SK-N-SH (cell line): Measurements from ENCODE around the gene ANO9. TPM values are rescaled to one million over a fixed set of nuclear protein-coding genes. Genes with fewer than 3 reads are reported as not detected.
A peak's percentile ranks its signal among the peaks of the same experiment; 100 is the strongest.

Experiments used
- CTCF ChIA-PET: fragments of 300-600, 350-600 bp; formaldehyde crosslinking; extraction: SDS; loops from one replicate; lab custom pipeline; 2021; lab: Yijun Ruan, JAX
- POLR2A ChIA-PET: fragments of 350-600 bp; sonication (Branson Sonifier 250); formaldehyde crosslinking; extraction: SDS; loops from one replicate; lab custom pipeline; 2020; ENCODE audit warnings: antibody characterized with exemption, inconsistent platforms; lab: Yijun Ruan, JAX
- DNase-seq: peaks from one replicate; pipeline ENCODE4 v3.0.0; 2012
- H2AFZ ChIP-seq: fragments of 200-600 bp; sonication (generic); 2 replicates; pipeline ENCODE4 v1.8.1; 2016; ENCODE audit warnings: antibody characterized with exemption, mild to moderate bottlenecking, low read depth
- H3F3A ChIP-seq: fragments of 200-600 bp; sonication (generic); replicated peaks from 2 replicates; pipeline ENCODE3; 2016; ENCODE audit warnings: antibody characterized with exemption, mild to moderate bottlenecking; ENCODE audit not compliant: insufficient read depth
- H3K27ac ChIP-seq, 2 experiments: fragments of 200-500 bp in 1 of 2; fragments of 200-600 bp in 1 of 2; sonication (Bioruptor generic) in 1 of 2; sonication (generic), shearing (Covaris generic) in 1 of 2; 2 replicates each; pipeline versions ENCODE4 v1.5.1 to v1.6.1; 2014 to 2016; ENCODE audit warnings: low read depth in 2 of 2, inconsistent platforms in 1 of 2, low read length in 1 of 2, mild to moderate bottlenecking in 1 of 2, mixed read lengths in 1 of 2
- H3K27me3 ChIP-seq: fragments of 200-600 bp; sonication (generic), shearing (Covaris generic); 2 replicates; pipeline ENCODE4 v1.6.1; 2016; ENCODE audit warnings: mixed run types; ENCODE audit not compliant: insufficient read depth
- H3K36me3 ChIP-seq, 2 experiments: fragments of 200-500 bp in 1 of 2; fragments of 200-600 bp in 1 of 2; sonication (Bioruptor generic) in 1 of 2; sonication (generic) in 1 of 2; replicated peaks in 1 of 2; 2 replicates each; pipeline versions ENCODE3 to v1.5.1; 2014 to 2016; ENCODE audit warnings: low read length in 1 of 2, mild to moderate bottlenecking in 1 of 2; ENCODE audit not compliant: insufficient read depth in 2 of 2, control insufficient read depth in 1 of 2
- H3K4me1 ChIP-seq, 2 experiments: fragments of 200-500 bp in 1 of 2; fragments of 200-600 bp in 1 of 2; sonication (Bioruptor generic) in 1 of 2; sonication (generic), shearing (Covaris generic) in 1 of 2; 2 replicates each; pipeline versions ENCODE4 v1.5.1 to v1.6.1; 2014 to 2016; ENCODE audit warnings: low read depth in 1 of 2, low read length in 1 of 2, mixed run types in 1 of 2; ENCODE audit not compliant: insufficient read depth in 2 of 2, control insufficient read depth in 1 of 2
- H3K4me2 ChIP-seq: fragments of 200-600 bp; sonication (generic), shearing (Covaris generic); 2 replicates; pipeline ENCODE4 v1.6.1; 2017; ENCODE audit warnings: mixed run types
- H3K4me3 ChIP-seq, 2 experiments: fragments of 200-500 bp in 1 of 2; fragments of 200-600 bp in 1 of 2; sonication (Bioruptor generic) in 1 of 2; sonication (generic), shearing (Covaris generic) in 1 of 2; 2 replicates each; pipeline versions ENCODE4 v1.5.1 to v1.8.1; 2014 to 2016; ENCODE audit warnings: low read depth in 2 of 2, inconsistent platforms in 1 of 2, low read length in 1 of 2, mild to moderate bottlenecking in 1 of 2, mixed read lengths in 1 of 2, moderate library complexity in 1 of 2
- H3K79me2 ChIP-seq: fragments of 200-600 bp; sonication (generic); 2 replicates; pipeline ENCODE4 v1.8.1; 2017; ENCODE audit warnings: mild to moderate bottlenecking; ENCODE audit not compliant: insufficient read depth
- H3K9ac ChIP-seq: fragments of 200-600 bp; sonication (generic); 2 replicates; pipeline ENCODE4 v1.6.1; 2017; ENCODE audit warnings: mixed run types
- H3K9me2 ChIP-seq: fragments of 200-600 bp; sonication (generic); 2 replicates; pipeline ENCODE4 v1.6.1; 2017; ENCODE audit warnings: mixed run types
- H3K9me3 ChIP-seq: fragments of 200-600 bp; sonication (generic); 2 replicates; pipeline ENCODE4 v1.6.1; 2017; ENCODE audit warnings: mixed run types, mild to moderate bottlenecking, moderate library complexity
- H4K20me1 ChIP-seq: fragments of 200-600 bp; sonication (generic); 2 replicates; pipeline ENCODE4 v1.6.1; 2017; ENCODE audit warnings: mild to moderate bottlenecking, mixed run types; ENCODE audit not compliant: insufficient read depth
- EZH2phosphoT487 ChIP-seq: fragments of 200-600 bp; sonication (generic); IDR thresholded peaks from 2 replicates; pipeline ENCODE4 v1.6.1; 2017; ENCODE audit warnings: low read depth, mixed run types, mild to moderate bottlenecking, antibody characterized with exemption, moderate library complexity, borderline replicate concordance
- FOXM1 ChIP-seq: IDR thresholded peaks from 2 replicates; pipeline ENCODE4 v1.4.0; 2012; ENCODE audit warnings: low read depth, mild to moderate bottlenecking
- GABPA ChIP-seq: IDR thresholded peaks from 2 replicates; pipeline ENCODE4 v1.4.0; 2012; ENCODE audit warnings: low read depth, mild to moderate bottlenecking
- GATA2 ChIP-seq: sonication (generic); formaldehyde crosslinking; IDR thresholded peaks from 2 replicates; pipeline ENCODE4 v1.5.0; 2020; ENCODE audit warnings: mild to moderate bottlenecking, missing genetic modification reagents
- JUND ChIP-seq: IDR thresholded peaks from 2 replicates; pipeline ENCODE4 v1.4.0; 2012
- MEF2A ChIP-seq: IDR thresholded peaks from 2 replicates; pipeline ENCODE4 v1.4.0; 2012; ENCODE audit warnings: low read depth, borderline replicate concordance
- MXI1 ChIP-seq: IDR thresholded peaks from 2 replicates; pipeline ENCODE4 v1.6.1; 2012; ENCODE audit warnings: mild to moderate bottlenecking, low read depth, low read length, improper control_type of control experiment
- NRF1 ChIP-seq: IDR thresholded peaks from 2 replicates; pipeline ENCODE4 v1.6.1; 2012; ENCODE audit warnings: low read depth, mild to moderate bottlenecking, low read length
- PBX3 ChIP-seq: IDR thresholded peaks from 2 replicates; pipeline ENCODE4; 2012
- POLR2AphosphoS5 ChIP-seq: IDR thresholded peaks from 2 replicates; pipeline ENCODE4 v1.6.1; 2012; ENCODE audit warnings: low read depth, low read length
- RCOR1 ChIP-seq: fragments of 150-350 bp; IDR thresholded peaks from 2 replicates; pipeline ENCODE4 v1.6.1; 2017; ENCODE audit warnings: antibody characterized with exemption, low read length
- RXRA ChIP-seq: IDR thresholded peaks from 2 replicates; pipeline ENCODE4 v1.4.0; 2012; ENCODE audit warnings: low read depth, mild to moderate bottlenecking, borderline replicate concordance
- SIN3A ChIP-seq: IDR thresholded peaks from 2 replicates; pipeline ENCODE4 v1.6.1; 2012; ENCODE audit warnings: low read depth, mild to moderate bottlenecking, low read length, moderate library complexity, borderline replicate concordance
- TAF1 ChIP-seq: IDR thresholded peaks from 2 replicates; pipeline ENCODE4 v1.6.1; 2012; ENCODE audit warnings: low read depth, mild to moderate bottlenecking, low read length, moderate library complexity, borderline replicate concordance
- WGBS: methylation state at CpG from one replicate; pipeline ENCODE4 v1.1.6; 2017; ENCODE audit warnings: low lambda C conversion rate; 5-methylcytosine and 5-hydroxymethylcytosine counted together
- polyA plus RNA-seq, 3 experiments: library from polyadenylated mRNA; depleted of rRNA; stranded (reverse); fragments of >200 nt; gene quantifications; 2 replicates each; pipeline ENCODE4 v1.2.3, GENCODE V29; 2012
- TF ChIP-seq, protein P1 (sequence below): fragments of 150-350 bp; IDR thresholded peaks from 2 replicates; pipeline ENCODE4 v1.6.1; 2017; ENCODE audit warnings: antibody characterized with exemption, low read length, low read depth, borderline replicate concordance

Gene ANO9, protein sequence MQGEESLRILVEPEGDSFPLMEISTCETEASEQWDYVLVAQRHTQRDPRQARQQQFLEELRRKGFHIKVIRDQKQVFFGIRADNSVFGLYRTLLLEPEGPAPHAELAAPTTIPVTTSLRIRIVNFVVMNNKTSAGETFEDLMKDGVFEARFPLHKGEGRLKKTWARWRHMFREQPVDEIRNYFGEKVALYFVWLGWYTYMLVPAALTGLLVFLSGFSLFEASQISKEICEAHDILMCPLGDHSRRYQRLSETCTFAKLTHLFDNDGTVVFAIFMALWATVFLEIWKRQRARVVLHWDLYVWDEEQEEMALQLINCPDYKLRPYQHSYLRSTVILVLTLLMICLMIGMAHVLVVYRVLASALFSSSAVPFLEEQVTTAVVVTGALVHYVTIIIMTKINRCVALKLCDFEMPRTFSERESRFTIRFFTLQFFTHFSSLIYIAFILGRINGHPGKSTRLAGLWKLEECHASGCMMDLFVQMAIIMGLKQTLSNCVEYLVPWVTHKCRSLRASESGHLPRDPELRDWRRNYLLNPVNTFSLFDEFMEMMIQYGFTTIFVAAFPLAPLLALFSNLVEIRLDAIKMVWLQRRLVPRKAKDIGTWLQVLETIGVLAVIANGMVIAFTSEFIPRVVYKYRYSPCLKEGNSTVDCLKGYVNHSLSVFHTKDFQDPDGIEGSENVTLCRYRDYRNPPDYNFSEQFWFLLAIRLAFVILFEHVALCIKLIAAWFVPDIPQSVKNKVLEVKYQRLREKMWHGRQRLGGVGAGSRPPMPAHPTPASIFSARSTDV
- polyA plus RNA-seq (2012; rRNA removed) = 0.06 and 0.12 TPM in 2 replicates
- polyA plus RNA-seq (2012; cell fraction: cytosol; rRNA removed) = 0.03 TPM in 2 replicates
- 1.0 TPM in 2 replicates for polyA plus RNA-seq (2012; cell fraction: nucleus; rRNA removed)

- no peaks in the 10 kb centered on the region for H3K36me3 ChIP-seq
- no peak within 1 kb of the TSS for H3K4me3 ChIP-seq
- 6% methylated on average over 6 of the region's 35 CpGs for WGBS
- ChIA-PET CTCF (interaction anchor here (0.9 to 1.3 kb wide), 4 partner anchors 12 to 44 kb away, joined by 3 to 4 read pairs (median 3); no protein-coding TSS in a partner anchor), POLR2A (no interaction called here)
- no peaks in the 10 kb centered on the region for H3F3A ChIP-seq
- H3K9ac ChIP-seq = no peak within 1 kb of the TSS
- no peak for TF ChIP-seq GATA2
- peaks cover 0 to 12% of the 10 kb centered on the region in 2 experiments; a peak in 1 of 4 replicates for H3K4me1 ChIP-seq
- no peaks in the 10 kb centered on the region for H3K9me3 ChIP-seq
- peak; percentile 68 for DNase-seq
- no peaks in the 10 kb centered on the region for H3K9me2 ChIP-seq
- H2AFZ ChIP-seq = no peak within 1 kb of the TSS
- peaks cover 9% of the 10 kb centered on the region; the same call in 1 of the 2 replicates for H3K27me3 ChIP-seq
- H3K27ac ChIP-seq = no peak within 1 kb of the TSS; a peak in 1 of 4 replicates
- H3K79me2 ChIP-seq = no peaks in the 10 kb centered on the region
- no peak within 1 kb of the TSS for H3K4me2 ChIP-seq
- H4K20me1 ChIP-seq = no peaks in the 10 kb centered on the region
Measured at GRCh38 chr11:441418-442274, at the start of gene ANO9. ANO9 (minus strand) TSS chr11:442011; CDS start chr11:441926, 85 bp downstream.

GRCh38 chr11:491358-491757 is 49.5 kb upstream of the ANO9 start:
- Histone ChIP-seq H2AFZ (no peak overlapping the region), H3K9ac (no peak overlapping the region), H3K27ac (no peak overlapping the region), H3K36me3 (peaks cover under 1 to 39% of the 10 kb centered on the region in 2 experiments), H3F3A (peaks cover 5% of the 10 kb centered on the region), H3K79me2 (peaks cover 3% of the 10 kb centered on the region; the same call in 1 of the 2 replicates), H4K20me1 (no peaks in the 10 kb centered on the region), H3K9me2 (no peaks in the 10 kb centered on the region), H3K27me3 (no peaks in the 10 kb centered on the region), H3K9me3 (no peaks in the 10 kb centered on the region), H3K4me1 (no peaks in the 10 kb centered on the region), H3K4me3 (no peak overlapping the region), H3K4me2 (no peak overlapping the region)
- TF ChIP-seq POLR2AphosphoS5 = no peak
- TF ChIP-seq EZH2phosphoT487 = no peak
- TF ChIP-seq FOXM1 = no peak
- no peak for TF ChIP-seq TAF1
- TF ChIP-seq SIN3A = no peak
- no peak for TF ChIP-seq GABPA
- TF ChIP-seq MEF2A = no peak
- no peak for TF ChIP-seq RCOR1
- no peak for TF ChIP-seq PBX3
- TF ChIP-seq MXI1 = no peak
- no peak for TF ChIP-seq JUND
- TF ChIP-seq GATA2 = no peak
- TF ChIP-seq NRF1 = no peak
- TF ChIP-seq, protein P1, sequence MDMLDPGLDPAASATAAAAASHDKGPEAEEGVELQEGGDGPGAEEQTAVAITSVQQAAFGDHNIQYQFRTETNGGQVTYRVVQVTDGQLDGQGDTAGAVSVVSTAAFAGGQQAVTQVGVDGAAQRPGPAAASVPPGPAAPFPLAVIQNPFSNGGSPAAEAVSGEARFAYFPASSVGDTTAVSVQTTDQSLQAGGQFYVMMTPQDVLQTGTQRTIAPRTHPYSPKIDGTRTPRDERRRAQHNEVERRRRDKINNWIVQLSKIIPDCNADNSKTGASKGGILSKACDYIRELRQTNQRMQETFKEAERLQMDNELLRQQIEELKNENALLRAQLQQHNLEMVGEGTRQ = no peak
- TF ChIP-seq RXRA = no peak
- CTCF ChIA-PET = no interaction called here
- no peak for DNase-seq
- 100% methylated on average over 2 of the region's 7 CpGs for WGBS
- POLR2A ChIA-PET = no interaction called here
